HL-60 (cell line): ENCODE results near the gene VSTM2L.

ENCODE experiments used
- DNase-seq, 2 experiments: peaks; one replicate each; pipeline ENCODE4 v3.0.0-alpha.2; 2010 to 2020; ENCODE audit warnings: low read depth in 1 of 2, low spot score in 1 of 2
- H3K27ac ChIP-seq: fragments of 250-450 bp; sonication (Bioruptor Pico); replicated peaks from 2 replicates; pipeline ENCODE4 v1.5.1; 2020; ENCODE audit warnings: mild to moderate bottlenecking, moderate library complexity
- H3K27me3 ChIP-seq: fragments of 250-450 bp; sonication (Bioruptor Pico); 2 replicates; pipeline ENCODE4 v1.5.1; 2021; ENCODE audit warnings: mild to moderate bottlenecking, moderate library complexity; ENCODE audit not compliant: insufficient read depth, poor library complexity, severe bottlenecking
- H3K4me3 ChIP-seq: replicated peaks from 2 replicates; pipeline ENCODE4 v1.5.1; 2011; ENCODE audit warnings: mild to moderate bottlenecking, control low read depth, low read length; ENCODE audit not compliant: insufficient read depth
- CTCF ChIP-seq: IDR thresholded peaks from one replicate; pipeline ENCODE4 v1.5.1; 2011; ENCODE audit warnings: low read length, control low read depth, inconsistent platforms; ENCODE audit not compliant: insufficient read depth
- GABPA ChIP-seq: IDR thresholded peaks from 2 replicates; pipeline ENCODE4 v1.6.1; 2012; ENCODE audit warnings: low read depth
- POLR2AphosphoS5 ChIP-seq: IDR thresholded peaks from 2 replicates; pipeline ENCODE4 v1.6.1; 2012; ENCODE audit warnings: low read depth
- SPI1 ChIP-seq: IDR thresholded peaks from 2 replicates; pipeline ENCODE4 v1.6.1; 2012; ENCODE audit warnings: low read depth, mild to moderate bottlenecking, borderline replicate concordance
- TF ChIP-seq, protein P1 (sequence below): IDR thresholded peaks from 2 replicates; pipeline ENCODE4 v1.6.1; 2012; ENCODE audit warnings: low read depth; ENCODE audit not compliant: insufficient replicate concordance

VSTM2L gene

DNA sequence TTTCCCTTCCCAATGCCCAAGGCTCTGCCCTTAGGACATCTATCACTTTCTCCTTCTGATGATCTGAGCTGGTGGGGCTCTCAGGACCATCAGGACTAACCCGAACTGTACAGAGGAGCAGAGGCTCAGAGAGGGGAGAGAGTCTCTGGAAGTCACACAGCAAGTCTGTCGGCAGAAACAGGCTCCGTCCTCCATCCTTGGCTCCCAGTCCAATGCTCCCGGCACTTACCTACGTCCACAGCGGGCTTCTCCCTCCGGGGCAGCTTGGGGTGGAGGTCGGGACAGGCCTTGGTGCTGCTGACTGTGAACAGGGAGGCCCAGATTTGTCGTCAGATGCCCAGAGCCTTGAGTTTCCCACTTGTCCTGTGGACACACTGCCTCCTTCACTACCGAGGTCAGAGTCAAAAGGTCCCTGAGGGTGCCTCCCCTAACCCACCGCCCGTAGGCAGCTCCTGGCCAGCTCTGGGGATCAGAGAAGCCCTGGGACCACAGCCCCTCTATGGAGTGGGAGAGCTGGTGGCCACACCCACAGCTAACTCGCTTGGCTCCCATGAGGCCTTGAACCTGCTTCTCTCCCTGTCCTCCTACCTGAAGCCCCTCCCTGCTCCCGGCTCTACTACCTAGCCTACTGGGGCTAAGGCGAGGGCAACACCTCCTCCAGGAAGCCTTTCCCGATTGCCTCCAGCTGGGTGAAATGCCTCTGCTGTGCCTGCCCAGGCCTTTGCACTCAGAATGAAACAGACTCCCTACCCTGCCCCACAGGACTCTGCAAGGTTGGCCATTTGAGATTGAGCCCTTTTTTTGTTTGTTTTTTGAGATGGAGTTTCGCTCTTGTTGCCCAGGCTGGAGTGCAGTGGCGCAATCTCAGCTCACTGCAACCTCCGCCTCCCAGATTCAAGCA is 22.6 kb downstream of the VSTM2L start:
- TF ChIP-seq GABPA: no peak
- TF ChIP-seq, protein P1, sequence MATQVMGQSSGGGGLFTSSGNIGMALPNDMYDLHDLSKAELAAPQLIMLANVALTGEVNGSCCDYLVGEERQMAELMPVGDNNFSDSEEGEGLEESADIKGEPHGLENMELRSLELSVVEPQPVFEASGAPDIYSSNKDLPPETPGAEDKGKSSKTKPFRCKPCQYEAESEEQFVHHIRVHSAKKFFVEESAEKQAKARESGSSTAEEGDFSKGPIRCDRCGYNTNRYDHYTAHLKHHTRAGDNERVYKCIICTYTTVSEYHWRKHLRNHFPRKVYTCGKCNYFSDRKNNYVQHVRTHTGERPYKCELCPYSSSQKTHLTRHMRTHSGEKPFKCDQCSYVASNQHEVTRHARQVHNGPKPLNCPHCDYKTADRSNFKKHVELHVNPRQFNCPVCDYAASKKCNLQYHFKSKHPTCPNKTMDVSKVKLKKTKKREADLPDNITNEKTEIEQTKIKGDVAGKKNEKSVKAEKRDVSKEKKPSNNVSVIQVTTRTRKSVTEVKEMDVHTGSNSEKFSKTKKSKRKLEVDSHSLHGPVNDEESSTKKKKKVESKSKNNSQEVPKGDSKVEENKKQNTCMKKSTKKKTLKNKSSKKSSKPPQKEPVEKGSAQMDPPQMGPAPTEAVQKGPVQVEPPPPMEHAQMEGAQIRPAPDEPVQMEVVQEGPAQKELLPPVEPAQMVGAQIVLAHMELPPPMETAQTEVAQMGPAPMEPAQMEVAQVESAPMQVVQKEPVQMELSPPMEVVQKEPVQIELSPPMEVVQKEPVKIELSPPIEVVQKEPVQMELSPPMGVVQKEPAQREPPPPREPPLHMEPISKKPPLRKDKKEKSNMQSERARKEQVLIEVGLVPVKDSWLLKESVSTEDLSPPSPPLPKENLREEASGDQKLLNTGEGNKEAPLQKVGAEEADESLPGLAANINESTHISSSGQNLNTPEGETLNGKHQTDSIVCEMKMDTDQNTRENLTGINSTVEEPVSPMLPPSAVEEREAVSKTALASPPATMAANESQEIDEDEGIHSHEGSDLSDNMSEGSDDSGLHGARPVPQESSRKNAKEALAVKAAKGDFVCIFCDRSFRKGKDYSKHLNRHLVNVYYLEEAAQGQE: no peak
- no peak for TF ChIP-seq CTCF
- no peak for TF ChIP-seq POLR2AphosphoS5
- TF ChIP-seq SPI1: no peak
- Histone ChIP-seq H3K4me3 (no peak overlapping the region), H3K27me3 (peaks cover 2% of the 10 kb centered on the region), H3K27ac (no peak overlapping the region)
- DNase-seq: no peak

DNA sequence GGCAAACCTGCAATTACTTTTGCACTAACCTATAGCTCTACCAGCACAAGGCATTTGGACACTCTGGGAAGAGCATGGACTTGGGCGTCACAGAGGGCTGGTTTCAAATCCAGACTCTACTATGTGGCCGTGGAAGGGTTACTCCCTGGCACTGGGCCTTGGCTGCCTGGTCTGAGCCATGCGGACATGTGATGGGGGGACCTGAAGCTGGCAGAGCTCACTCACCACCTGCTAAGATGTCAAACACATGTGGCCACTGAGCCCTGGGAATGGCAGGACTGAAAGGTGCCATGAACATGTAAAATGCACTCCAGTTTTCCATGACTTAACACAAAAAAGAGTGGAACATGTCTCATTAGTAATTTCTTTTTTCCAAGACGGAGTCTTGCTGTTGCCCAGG is 23.7 kb downstream of the VSTM2L start:
- no peak overlapping the region for H3K27ac ChIP-seq
- H3K27me3 ChIP-seq: peaks cover 2% of the 10 kb centered on the region
- H3K4me3 ChIP-seq: no peak overlapping the region
- DNase-seq: no peak
- no peak for TF ChIP-seq CTCF
- TF ChIP-seq GABPA: no peak
- TF ChIP-seq POLR2AphosphoS5: no peak
- TF ChIP-seq, protein P1: no peak
- TF ChIP-seq SPI1: no peak

GRCh38 chr20:37927410-37928095 is 24.6 kb downstream of the VSTM2L start:
- no peak for DNase-seq
- H3K27ac ChIP-seq: no peak overlapping the region
- no peak overlapping the region for H3K4me3 ChIP-seq
- TF ChIP-seq GABPA: no peak
- TF ChIP-seq, protein P1: no peak
- no peak for TF ChIP-seq SPI1
- no peak for TF ChIP-seq CTCF
- no peak for TF ChIP-seq POLR2AphosphoS5
- peaks cover 2% of the 10 kb centered on the region for H3K27me3 ChIP-seq
